ENCODE results near the gene RAB21.

The RAB21 gene

DNA sequence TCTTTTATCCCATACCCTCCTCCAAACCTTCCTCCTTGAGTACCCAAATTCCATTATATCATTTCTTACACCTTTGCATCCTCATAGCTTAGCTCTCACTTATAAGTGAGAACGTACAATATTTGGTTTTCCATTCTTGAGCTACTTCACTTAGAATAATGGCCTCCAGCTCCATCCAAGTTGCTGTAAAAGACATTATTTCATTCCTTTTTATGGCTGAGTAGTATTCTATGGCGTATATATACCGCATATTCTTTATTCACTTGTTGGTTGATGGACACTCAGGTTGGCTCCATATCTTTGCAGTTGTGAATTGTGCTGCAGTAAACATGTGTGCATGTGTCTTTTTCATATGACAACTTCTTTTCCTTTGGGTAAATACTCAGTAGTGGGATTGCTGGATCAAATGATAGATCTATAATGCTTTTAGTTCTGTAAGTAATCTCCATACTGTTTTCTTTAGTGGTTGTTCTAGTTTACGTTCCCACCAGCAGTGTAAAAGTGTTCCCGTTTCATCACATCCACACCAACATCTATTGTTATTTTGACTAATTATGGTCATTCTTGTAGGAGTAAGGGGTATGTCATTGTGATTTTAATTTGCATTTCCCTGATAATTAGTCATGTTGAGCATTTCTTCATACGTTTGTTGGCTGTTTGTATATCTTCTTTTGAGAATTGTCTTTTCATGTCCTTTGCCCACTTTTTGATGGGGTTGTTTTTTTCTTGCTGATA lies 10.1 kb downstream of the RAB21 start:
- TF ChIP-seq, protein P1, sequence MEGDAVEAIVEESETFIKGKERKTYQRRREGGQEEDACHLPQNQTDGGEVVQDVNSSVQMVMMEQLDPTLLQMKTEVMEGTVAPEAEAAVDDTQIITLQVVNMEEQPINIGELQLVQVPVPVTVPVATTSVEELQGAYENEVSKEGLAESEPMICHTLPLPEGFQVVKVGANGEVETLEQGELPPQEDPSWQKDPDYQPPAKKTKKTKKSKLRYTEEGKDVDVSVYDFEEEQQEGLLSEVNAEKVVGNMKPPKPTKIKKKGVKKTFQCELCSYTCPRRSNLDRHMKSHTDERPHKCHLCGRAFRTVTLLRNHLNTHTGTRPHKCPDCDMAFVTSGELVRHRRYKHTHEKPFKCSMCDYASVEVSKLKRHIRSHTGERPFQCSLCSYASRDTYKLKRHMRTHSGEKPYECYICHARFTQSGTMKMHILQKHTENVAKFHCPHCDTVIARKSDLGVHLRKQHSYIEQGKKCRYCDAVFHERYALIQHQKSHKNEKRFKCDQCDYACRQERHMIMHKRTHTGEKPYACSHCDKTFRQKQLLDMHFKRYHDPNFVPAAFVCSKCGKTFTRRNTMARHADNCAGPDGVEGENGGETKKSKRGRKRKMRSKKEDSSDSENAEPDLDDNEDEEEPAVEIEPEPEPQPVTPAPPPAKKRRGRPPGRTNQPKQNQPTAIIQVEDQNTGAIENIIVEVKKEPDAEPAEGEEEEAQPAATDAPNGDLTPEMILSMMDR (conservative IDR thresholded peaks at IDR 0.05; ENCODE audit: low read length), result no peak
- DNase-seq (ENCODE audit: low read depth), result no peak
- no peak overlapping the region for H3K4me3 ChIP-seq (ENCODE audit: low read length)

DNA sequence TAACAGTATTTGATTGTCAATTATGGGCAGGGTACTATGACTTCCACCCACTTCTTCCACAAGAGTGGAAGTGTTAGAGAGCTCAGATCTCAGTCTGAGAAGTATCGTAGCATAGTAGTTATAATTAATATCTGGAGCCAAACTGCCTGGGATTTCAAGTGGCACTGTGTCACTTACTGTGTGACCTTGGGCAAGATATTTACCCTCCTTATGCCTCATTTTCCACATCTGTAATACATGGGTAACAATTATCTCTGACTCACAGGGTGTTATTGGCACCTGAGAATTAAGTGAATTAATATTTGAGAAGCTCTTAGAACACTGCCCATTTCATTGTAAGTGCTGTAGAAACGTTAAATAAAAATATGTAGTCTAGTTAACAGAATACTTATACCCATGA lies 11.5 kb downstream of the RAB21 start:
- no peak for DNase-seq (ENCODE audit: low read depth)
- TF ChIP-seq, protein P1 (conservative IDR thresholded peaks at IDR 0.05; ENCODE audit: low read length), result no peak
- H3K4me3 ChIP-seq (ENCODE audit: low read length), result no peak overlapping the region

DNA sequence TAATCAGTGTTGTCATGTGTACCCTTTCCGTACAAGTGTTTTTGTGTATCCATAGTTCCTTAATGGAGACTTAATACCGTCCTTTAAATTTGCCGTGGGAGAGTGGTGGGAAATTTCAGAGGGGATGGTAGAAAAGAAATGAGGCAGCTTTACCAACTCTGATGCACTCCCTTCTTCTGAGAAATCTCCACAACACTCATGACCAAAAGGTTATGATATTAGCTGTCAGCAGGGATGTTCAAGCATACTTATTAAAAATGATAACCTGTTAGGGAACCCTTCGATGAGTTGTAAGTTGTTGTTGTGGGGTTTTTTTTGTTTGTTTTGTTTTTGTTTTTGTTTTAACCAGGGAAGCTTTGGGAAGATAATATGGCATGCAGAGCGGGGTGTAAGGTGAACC lies 12.5 kb downstream of the RAB21 start:
- no peak overlapping the region for H3K4me3 ChIP-seq (ENCODE audit: low read length)
- no peak for DNase-seq (ENCODE audit: low read depth)
- TF ChIP-seq, protein P1 (conservative IDR thresholded peaks at IDR 0.05; ENCODE audit: low read length), result no peak

DNA sequence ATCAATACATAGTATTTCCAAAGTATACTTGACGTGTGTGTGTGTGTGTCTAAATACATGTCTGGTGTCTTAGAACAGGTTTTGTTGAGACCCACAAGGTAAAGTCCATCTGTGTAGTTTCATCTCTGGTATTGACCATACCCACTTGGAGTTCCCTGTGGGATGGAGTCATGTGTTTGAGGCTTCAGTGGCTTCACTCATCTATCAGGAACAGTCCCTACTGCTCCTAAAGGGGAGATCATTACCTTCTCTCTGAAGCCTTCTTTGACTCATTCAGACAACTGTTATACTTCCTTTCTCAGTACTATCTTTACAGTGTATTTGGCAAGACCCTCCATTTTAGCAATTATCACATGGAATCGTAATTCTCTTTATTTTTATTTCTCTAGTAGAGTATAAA lies 14.2 kb downstream of the RAB21 start:
- H3K4me3 ChIP-seq (ENCODE audit: low read length), result no peak overlapping the region
- TF ChIP-seq, protein P1 (conservative IDR thresholded peaks at IDR 0.05; ENCODE audit: low read length), result no peak
- no peak for DNase-seq (ENCODE audit: low read depth)

DNA sequence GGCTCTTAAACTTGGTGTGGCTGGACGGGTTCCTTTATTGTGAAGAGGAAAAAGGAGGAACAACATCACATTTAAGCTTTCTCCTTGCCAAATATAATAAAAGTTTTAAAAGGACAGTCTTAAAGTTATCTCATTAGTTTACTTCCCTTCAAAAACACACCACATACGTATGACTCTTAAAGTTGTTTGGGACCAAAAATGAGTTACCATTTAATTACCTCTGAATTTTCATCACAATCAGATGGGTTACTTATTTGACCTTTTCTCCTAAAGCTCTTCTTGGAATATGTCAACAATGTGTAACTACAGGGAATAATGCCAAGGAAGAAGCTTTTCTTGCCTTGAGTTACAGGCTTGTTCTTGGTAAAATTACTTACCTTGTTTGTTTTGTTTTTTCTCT lies 16.4 kb downstream of the RAB21 start:
- TF ChIP-seq, protein P1 (conservative IDR thresholded peaks at IDR 0.05; ENCODE audit: low read length), result no peak
- no peak overlapping the region for H3K4me3 ChIP-seq (ENCODE audit: low read length)
- no peak for DNase-seq (ENCODE audit: low read depth)

DNA sequence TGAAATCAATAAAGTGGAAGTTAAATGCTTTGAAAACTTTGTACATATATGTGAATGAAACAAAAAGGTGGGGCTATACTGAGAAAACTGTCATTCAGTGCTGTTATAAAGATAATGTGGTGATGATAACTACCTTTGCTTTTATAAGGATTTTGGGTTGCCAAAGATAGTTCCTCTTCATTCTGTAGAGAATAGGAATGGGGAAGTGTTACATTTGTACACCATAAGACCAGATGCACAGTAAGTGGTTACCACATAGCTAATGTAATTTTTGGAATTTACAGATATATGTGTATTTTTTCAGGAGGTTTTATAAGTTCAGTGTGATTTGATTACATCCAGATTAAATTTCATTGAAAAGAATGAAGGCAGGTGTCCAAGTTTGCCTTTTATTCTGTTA lies 18.1 kb downstream of the RAB21 start:
- no peak overlapping the region for H3K4me3 ChIP-seq (ENCODE audit: low read length)
- TF ChIP-seq, protein P1 (conservative IDR thresholded peaks at IDR 0.05; ENCODE audit: low read length), result no peak
- DNase-seq (ENCODE audit: low read depth), result no peak

DNA sequence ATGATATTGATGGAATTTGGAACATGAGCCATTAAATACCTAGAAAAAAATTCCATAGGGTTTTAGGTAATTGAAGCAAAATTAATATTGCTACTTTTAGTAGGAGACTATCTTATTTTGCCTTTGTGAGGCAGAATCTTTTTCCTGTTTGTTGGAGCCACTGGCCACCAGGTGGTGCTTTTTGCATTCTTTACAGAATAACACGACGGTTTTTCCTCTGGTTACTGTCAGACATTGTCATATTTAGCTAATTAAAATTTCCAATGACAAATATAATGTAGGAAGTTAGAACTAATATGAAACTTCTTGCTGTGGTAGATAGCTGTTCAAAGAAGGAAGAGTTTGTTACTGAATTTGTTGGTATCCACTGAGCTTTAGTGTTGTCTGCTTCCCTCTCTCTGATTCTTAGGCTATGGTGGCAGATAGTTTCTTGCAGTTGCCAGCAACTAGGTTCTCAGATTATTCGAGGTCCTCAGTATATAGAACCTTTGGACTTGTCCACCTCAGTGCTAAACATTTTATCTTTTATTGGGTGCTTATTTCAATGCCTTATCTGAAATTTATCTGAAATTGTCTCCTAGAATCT lies 25.7 kb downstream of the RAB21 start:
- TF ChIP-seq, protein P1 (conservative IDR thresholded peaks at IDR 0.05; ENCODE audit: low read length), result peak; percentile 84
- DNase-seq (ENCODE audit: low read depth), result peak; percentile 43

More for the DNA sequence above, 25.7 kb downstream of the RAB21 start:
- H3K4me3 ChIP-seq (ENCODE audit: low read length), result no peak overlapping the region
